Activated naive CD8-positive, alpha-beta T cell (primary cell): ENCODE results near the gene MAGT1.
"Not testable (repeated sequence)": the region's sequence is repeated elsewhere in the genome, so short reads cannot be mapped to it uniquely, and the experiment has no call there.

Experiments used
- H3K27ac Mint-ChIP-seq: one replicate; pipeline ENCODE4 v1.8.0; 2021; ENCODE audit warnings: mixed read lengths
- H3K27me3 Mint-ChIP-seq: one replicate; pipeline ENCODE4 v1.8.0; 2021; ENCODE audit warnings: mixed read lengths
- H3K36me3 Mint-ChIP-seq: one replicate; pipeline ENCODE4 v1.8.0; 2021; ENCODE audit warnings: mixed read lengths
- H3K4me1 Mint-ChIP-seq: one replicate; pipeline ENCODE4 v1.8.0; 2021; ENCODE audit warnings: low read depth, mixed read lengths
- H3K4me3 Mint-ChIP-seq: one replicate; pipeline ENCODE4 v1.8.0; 2021; ENCODE audit warnings: mild to moderate bottlenecking, mixed read lengths
- H3K9me3 Mint-ChIP-seq: one replicate; pipeline ENCODE4 v1.8.0; 2021; ENCODE audit warnings: low read depth, mixed read lengths

The MAGT1 gene

GRCh38 chrX:77894921-77895886, at the start of gene MAGT1:
Gene MAGT1 (minus strand): TSS chrX:77895435. CDS start chrX:77895410, 25 bp downstream.
- peaks cover 2% of the 10 kb centered on the region for H3K36me3 Mint-ChIP-seq
- H3K27me3 Mint-ChIP-seq, result no peaks in the 10 kb centered on the region
- no peaks in the 10 kb centered on the region for H3K9me3 Mint-ChIP-seq
- peak within 1 kb of the TSS; percentile 94 for H3K4me3 Mint-ChIP-seq
- peak within 1 kb of the TSS; percentile 99 for H3K27ac Mint-ChIP-seq
- peaks cover 34% of the 10 kb centered on the region for H3K4me1 Mint-ChIP-seq

- not testable (repeated sequence) for H3K4me1 Mint-ChIP-seq, H3K9me3 Mint-ChIP-seq, H3K27me3 Mint-ChIP-seq, H3K27ac Mint-ChIP-seq, H3K36me3 Mint-ChIP-seq, H3K4me3 Mint-ChIP-seq
Observed at GRCh38 chrX:77945031-77945430, 49.8 kb upstream of the MAGT1 start.

- peaks cover 3% of the 10 kb centered on the region for H3K4me1 Mint-ChIP-seq
- H3K9me3 Mint-ChIP-seq, result no peaks in the 10 kb centered on the region
- no peaks in the 10 kb centered on the region for H3K36me3 Mint-ChIP-seq
- no peaks in the 10 kb centered on the region for H3K27me3 Mint-ChIP-seq
- no peak overlapping the region for H3K27ac Mint-ChIP-seq
- no peak overlapping the region for H3K4me3 Mint-ChIP-seq
Observed at GRCh38 chrX:77938083-77938680, 42.9 kb upstream of the MAGT1 start.

- no peaks in the 10 kb centered on the region for H3K27me3 Mint-ChIP-seq
- no peak overlapping the region for H3K4me3 Mint-ChIP-seq
- peaks cover 2% of the 10 kb centered on the region for H3K4me1 Mint-ChIP-seq
- no peaks in the 10 kb centered on the region for H3K9me3 Mint-ChIP-seq
- no peaks in the 10 kb centered on the region for H3K36me3 Mint-ChIP-seq
- H3K27ac Mint-ChIP-seq, result no peak overlapping the region
Observed at GRCh38 chrX:77937291-77937690, 42.1 kb upstream of the MAGT1 start.

GRCh38 chrX:77936299-77936698, 41.1 kb upstream of the MAGT1 start:
- H3K36me3 Mint-ChIP-seq, result no peaks in the 10 kb centered on the region
- H3K27me3 Mint-ChIP-seq, result no peaks in the 10 kb centered on the region
- no peak overlapping the region for H3K4me3 Mint-ChIP-seq
- no peak overlapping the region for H3K27ac Mint-ChIP-seq
- no peaks in the 10 kb centered on the region for H3K9me3 Mint-ChIP-seq
- H3K4me1 Mint-ChIP-seq, result no peaks in the 10 kb centered on the region

- H3K36me3 Mint-ChIP-seq, result no peaks in the 10 kb centered on the region
- no peaks in the 10 kb centered on the region for H3K4me1 Mint-ChIP-seq
- no peaks in the 10 kb centered on the region for H3K9me3 Mint-ChIP-seq
- no peak overlapping the region for H3K4me3 Mint-ChIP-seq
- no peaks in the 10 kb centered on the region for H3K27me3 Mint-ChIP-seq
- H3K27ac Mint-ChIP-seq, result no peak overlapping the region
Observed at GRCh38 chrX:77935886-77936285, 40.7 kb upstream of the MAGT1 start.

- Mint-ChIP-seq H3K27ac (no peak overlapping the region), H3K9me3 (no peaks in the 10 kb centered on the region), H3K4me1 (peaks cover 12% of the 10 kb centered on the region), H3K36me3 (no peaks in the 10 kb centered on the region), H3K4me3 (no peak overlapping the region), H3K27me3 (no peaks in the 10 kb centered on the region)
Observed at GRCh38 chrX:77930581-77930980, 35.3 kb upstream of the MAGT1 start.

GRCh38 chrX:77925764-77926163, 30.5 kb upstream of the MAGT1 start:
- H3K27ac Mint-ChIP-seq, result no peak overlapping the region
- H3K9me3 Mint-ChIP-seq, result no peaks in the 10 kb centered on the region
- H3K4me3 Mint-ChIP-seq, result no peak overlapping the region
- peaks cover 24% of the 10 kb centered on the region for H3K4me1 Mint-ChIP-seq
- H3K36me3 Mint-ChIP-seq, result peaks cover 2% of the 10 kb centered on the region
- no peaks in the 10 kb centered on the region for H3K27me3 Mint-ChIP-seq

- Mint-ChIP-seq H3K27ac (no peak overlapping the region), H3K4me1 (peaks cover 22% of the 10 kb centered on the region), H3K36me3 (peaks cover 2% of the 10 kb centered on the region), H3K4me3 (no peak overlapping the region), H3K27me3 (no peaks in the 10 kb centered on the region), H3K9me3 (no peaks in the 10 kb centered on the region)
Observed at GRCh38 chrX:77924320-77924859, 29.2 kb upstream of the MAGT1 start.

GRCh38 chrX:77922787-77923186, 27.6 kb upstream of the MAGT1 start:
- Mint-ChIP-seq H3K4me3 (no peak overlapping the region), H3K9me3 (no peaks in the 10 kb centered on the region), H3K27ac (no peak overlapping the region)

GRCh38 chrX:77919370-77919769, 24.1 kb upstream of the MAGT1 start:
- not testable (repeated sequence) for H3K9me3 Mint-ChIP-seq, H3K36me3 Mint-ChIP-seq, H3K4me3 Mint-ChIP-seq, H3K27ac Mint-ChIP-seq, H3K27me3 Mint-ChIP-seq
- H3K4me1 Mint-ChIP-seq, result peaks cover 27% of the 10 kb centered on the region

More at GRCh38 chrX:77922787-77923186, 27.6 kb upstream of the MAGT1 start:
- Mint-ChIP-seq H3K4me1 (peaks cover 27% of the 10 kb centered on the region), H3K27me3 (no peaks in the 10 kb centered on the region), H3K36me3 (peaks cover 2% of the 10 kb centered on the region)

GRCh38 chrX:77918568-77918967, 23.3 kb upstream of the MAGT1 start:
- Mint-ChIP-seq H3K27ac (no peak overlapping the region), H3K4me3 (no peak overlapping the region), H3K27me3 (no peaks in the 10 kb centered on the region), H3K4me1 (peaks cover 28% of the 10 kb centered on the region), H3K36me3 (peaks cover 2% of the 10 kb centered on the region), H3K9me3 (no peaks in the 10 kb centered on the region)

GRCh38 chrX:77917294-77917933, 22.2 kb upstream of the MAGT1 start:
- peaks cover 32% of the 10 kb centered on the region for H3K4me1 Mint-ChIP-seq
- H3K27me3 Mint-ChIP-seq, result no peaks in the 10 kb centered on the region
- peak overlapping the region; percentile 41 for H3K27ac Mint-ChIP-seq
- H3K9me3 Mint-ChIP-seq, result no peaks in the 10 kb centered on the region
- H3K4me3 Mint-ChIP-seq, result peak overlapping the region; percentile 62
- H3K36me3 Mint-ChIP-seq, result no peaks in the 10 kb centered on the region

- Mint-ChIP-seq H3K4me3 (peak within 1 kb of the TSS; percentile 97), H3K36me3 (no peaks in the 10 kb centered on the region), H3K27me3 (no peaks in the 10 kb centered on the region), H3K27ac (peak within 1 kb of the TSS; percentile 98), H3K9me3 (no peaks in the 10 kb centered on the region), H3K4me1 (peaks cover 20% of the 10 kb centered on the region)
Observed at GRCh38 chrX:77910108-77910840, 15.0 kb upstream of the MAGT1 start, which contains the start of gene ATP7A. Gene ATP7A (plus strand): TSS chrX:77910693. CDS start chrX:77971642, 60,949 bp downstream.
